Activated effector memory CD4-positive, alpha-beta T cell treated with Interleukin-2 at 50 U/mL for 16 hours (primary cell): Measurements from ENCODE around the gene PSMA5.

Experiments used
- DNase-seq: peaks from one replicate; pipeline ENCODE4 v3.0.0-alpha.2; 2020

The PSMA5 gene

DNA sequence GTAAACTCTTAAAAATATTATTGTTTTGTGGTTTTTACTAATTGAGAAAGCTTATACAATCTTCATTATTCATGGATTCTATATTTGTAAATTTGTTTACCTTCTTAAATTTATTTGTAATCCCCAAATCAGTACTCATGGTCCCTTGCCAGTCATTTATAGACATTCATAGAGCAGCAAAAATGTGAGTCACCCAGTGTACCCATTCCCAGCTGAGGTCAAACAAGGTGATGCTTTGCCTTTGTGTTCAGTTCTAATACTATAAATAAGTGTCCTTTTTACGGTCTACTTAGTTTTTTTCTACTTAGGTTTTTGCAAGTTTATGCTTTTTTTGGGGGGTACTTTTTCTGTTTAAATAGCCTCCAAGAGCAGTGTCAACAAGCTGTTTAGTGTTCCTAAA is 64.6 kb downstream of the PSMA5 start:
- no peak for DNase-seq

DNA sequence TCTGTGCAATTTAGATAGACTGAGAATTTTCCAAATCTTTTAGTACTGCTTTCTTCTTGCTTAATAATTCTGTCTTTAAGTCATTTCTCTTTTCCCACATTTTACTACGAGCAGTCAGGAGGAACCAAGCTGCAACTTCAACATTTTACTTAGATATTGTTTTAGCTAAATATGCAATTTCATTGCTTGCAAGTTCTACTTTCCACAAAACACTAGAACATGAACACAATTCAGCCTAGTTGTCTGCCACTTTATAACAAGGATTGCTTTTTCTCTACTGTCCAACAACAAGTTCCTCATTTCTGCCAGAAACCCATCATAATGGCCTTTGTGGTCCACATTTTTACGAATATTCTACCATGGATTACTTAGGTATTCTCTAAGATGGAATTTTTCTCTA is 65.2 kb downstream of the PSMA5 start:
- DNase-seq, result no peak

DNA sequence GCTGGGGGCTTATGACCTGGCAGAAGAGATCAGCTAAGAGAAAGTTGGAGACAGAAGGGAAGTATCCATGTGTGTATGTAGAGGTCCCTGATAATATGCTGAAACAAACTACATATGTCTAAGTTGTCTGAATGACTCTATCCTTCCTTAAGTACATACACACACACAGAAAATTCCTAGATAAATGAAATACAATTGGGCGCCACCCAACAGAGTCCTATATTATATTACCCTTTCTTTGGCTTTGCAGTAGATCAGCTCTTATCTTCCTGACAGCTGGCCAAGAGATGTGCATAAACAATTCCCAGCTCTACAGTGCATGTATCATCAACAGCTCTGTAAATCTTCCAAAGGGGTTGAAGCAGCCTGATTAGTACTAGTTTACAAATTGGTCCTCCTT is 68.6 kb downstream of the PSMA5 start:
- DNase-seq, result no peak

DNA sequence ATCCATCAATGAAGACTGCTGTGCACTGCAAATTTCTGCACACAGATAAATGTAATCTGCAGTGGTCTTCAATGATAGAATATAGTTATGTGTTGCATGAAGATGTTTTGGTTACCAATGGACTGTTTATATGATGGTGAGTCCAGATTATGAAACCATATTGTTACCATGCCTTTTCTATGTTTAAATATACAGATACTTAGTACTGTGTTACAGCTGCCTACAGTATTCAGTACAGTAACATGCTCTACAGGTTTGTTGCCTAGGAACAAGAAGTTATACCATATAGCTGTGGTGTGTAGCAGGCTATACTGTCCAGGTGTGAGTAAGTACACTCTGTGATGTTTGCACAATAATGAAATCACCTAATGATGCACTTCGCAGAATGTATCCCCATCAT is 69.3 kb downstream of the PSMA5 start:
- no peak for DNase-seq

DNA sequence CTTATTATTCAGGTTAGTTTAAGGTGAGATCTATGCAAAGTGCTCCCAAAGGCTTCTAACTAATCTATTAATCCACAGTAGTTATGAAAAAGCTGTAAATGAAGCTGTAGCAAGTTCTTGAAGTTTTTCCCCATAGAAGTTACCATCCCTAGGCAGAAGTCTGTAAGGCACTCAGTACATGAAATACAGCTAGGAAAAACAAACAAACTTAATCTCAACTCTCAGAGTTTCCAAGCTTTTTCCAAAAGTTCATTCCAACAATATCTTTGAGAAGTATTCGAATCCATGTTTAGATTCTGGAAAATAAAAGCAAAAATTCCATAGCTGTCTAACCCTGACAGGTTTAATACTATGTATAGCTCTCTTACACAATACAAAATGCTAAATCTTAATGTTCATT is 69.7 kb downstream of the PSMA5 start:
- DNase-seq, result no peak

DNA sequence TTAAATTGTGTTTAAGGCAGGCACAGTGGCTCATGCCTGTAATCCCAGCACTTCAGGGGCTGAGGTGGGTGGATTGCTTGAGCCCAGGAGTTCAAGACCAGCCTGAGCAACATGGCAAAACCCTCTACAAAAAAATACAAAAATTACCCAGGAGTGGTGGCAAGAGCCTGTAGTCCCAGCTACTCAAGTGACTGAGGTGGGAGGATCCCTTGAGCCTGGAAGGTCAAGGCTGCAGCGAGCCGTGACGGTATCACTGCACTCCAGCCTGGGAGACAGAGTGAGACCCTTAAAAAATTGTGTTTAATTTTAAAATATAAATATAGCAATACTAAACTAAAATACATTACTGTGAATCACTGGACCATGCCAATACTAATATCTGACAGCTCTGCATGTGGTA is 71.3 kb downstream of the PSMA5 start:
- no peak for DNase-seq

DNA sequence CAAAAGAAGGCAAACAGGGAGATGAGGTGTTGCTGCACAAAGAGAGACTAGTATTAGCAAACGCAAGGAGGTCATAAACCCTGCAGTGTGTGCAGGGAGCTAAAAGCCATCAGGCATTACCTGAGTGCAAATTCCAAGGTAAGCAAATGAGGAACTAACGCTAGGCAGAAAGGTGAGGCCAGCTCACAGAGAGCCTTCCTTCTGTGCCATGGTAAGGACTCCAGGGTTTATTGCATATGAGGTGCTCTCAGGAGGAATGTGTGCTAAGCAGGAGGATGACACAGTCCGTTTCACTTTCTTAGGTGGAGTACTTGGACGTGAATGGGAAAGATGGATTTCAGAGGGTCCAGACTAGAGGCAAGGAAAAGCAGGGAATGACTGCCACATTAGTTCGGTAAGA is 74.8 kb downstream of the PSMA5 start:
- no peak for DNase-seq

DNA sequence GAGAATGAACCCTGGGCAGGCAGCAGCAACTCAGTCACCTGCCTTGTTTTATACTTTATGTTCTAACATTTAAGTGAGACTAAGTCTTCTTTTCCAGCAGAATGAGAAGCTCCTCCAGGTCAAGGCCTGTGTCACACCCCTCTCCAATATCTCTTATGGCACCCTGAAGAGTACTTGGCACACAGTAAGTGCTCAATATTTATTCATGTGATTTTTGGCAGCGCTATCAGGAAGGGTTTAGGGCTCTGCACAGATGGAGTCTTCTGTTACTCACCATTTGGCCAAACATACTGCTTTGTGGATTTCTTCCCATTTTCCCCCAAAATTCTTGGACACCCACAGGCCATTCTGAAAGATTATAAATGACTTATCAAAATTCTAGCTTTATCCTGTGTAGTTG is 75.6 kb downstream of the PSMA5 start:
- no peak for DNase-seq

DNA sequence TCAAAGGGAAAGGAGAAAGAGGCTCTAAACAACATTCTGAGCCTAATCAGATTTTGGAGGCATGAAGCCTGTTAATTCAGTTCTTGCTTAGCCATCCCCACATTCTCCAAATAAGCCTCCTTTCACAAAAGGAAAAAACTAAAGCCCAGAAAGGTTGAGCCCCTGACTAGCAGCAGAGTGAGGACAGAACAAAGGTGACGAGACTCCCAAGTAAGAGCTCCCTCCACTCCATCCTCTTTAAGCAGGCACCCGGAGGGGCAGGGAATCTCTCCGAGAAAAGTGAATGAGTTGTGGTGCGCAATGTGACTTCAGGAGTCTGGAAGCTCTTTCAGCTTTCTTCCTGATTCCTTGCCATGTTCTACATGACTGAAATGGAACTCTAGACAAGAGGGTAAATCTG is 76.1 kb downstream of the PSMA5 start:
- no peak for DNase-seq
